Astrocyte of the hippocampus (primary cell): ENCODE measurements around the gene HDAC4.

Experiments
- DNase-seq: peaks from one replicate; pipeline ENCODE4 v3.0.0; 2011; ENCODE audit warnings: low read depth, low spot score

HDAC4 gene

GRCh38 chr2:239141021-239141760 is 259.6 kb downstream of the HDAC4 start:
- DNase-seq = no peak

- peak; percentile 6 for DNase-seq
Observed at GRCh38 chr2:239140346-239141020, 260.3 kb downstream of the HDAC4 start.

DNA sequence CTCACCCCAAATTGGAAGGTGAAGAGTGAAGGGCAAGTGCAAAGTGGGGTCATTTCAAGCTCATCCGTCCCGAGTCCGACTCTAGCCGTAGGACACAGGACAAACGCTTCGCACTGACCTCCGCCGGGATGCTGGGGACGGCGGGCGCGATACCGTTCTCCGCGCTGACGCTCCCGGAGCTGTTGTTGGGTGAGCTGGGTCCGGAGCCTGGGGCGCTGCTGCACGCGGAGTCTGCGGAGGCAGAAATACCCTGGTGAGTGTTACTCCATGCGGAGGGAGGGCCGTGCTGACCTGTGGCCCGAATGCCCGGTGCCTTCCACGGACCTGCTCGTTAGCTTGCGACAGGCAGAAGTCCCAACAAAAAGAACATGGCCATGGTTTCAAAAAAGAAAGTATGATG is 261.3 kb downstream of the HDAC4 start:
- DNase-seq = no peak

- DNase-seq = peak; percentile 49
Observed at GRCh38 chr2:239139101-239139500, 261.7 kb downstream of the HDAC4 start.

GRCh38 chr2:239138610-239139009 is 262.2 kb downstream of the HDAC4 start:
- no peak for DNase-seq

GRCh38 chr2:239137898-239138283 is 262.9 kb downstream of the HDAC4 start:
- DNase-seq = no peak

- DNase-seq = no peak
Observed at GRCh38 chr2:239137165-239137897, 263.5 kb downstream of the HDAC4 start.

- DNase-seq = no peak
Observed at GRCh38 chr2:239136762-239137161, 264.1 kb downstream of the HDAC4 start.

GRCh38 chr2:239136203-239136602 is 264.6 kb downstream of the HDAC4 start:
- DNase-seq = no peak

DNA sequence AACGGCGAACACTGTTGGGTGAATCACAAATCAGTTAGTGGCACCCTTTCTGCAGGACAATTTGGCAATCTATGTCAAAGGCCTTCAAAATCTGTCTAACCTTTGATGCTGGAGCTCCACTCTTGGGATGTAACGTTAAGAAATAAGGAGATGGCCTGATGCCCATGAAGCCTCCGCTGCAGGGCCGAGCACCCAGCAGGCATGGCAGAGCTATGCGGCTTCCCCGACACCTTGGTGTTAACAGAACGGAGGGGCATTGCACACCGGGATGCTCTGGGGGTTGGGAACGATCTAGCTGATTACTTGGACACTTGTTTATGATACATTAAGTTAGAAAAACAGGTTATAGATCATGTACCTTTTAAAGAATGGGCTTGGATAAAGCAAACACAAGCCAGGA is 265.3 kb downstream of the HDAC4 start:
- no peak for DNase-seq

DNA sequence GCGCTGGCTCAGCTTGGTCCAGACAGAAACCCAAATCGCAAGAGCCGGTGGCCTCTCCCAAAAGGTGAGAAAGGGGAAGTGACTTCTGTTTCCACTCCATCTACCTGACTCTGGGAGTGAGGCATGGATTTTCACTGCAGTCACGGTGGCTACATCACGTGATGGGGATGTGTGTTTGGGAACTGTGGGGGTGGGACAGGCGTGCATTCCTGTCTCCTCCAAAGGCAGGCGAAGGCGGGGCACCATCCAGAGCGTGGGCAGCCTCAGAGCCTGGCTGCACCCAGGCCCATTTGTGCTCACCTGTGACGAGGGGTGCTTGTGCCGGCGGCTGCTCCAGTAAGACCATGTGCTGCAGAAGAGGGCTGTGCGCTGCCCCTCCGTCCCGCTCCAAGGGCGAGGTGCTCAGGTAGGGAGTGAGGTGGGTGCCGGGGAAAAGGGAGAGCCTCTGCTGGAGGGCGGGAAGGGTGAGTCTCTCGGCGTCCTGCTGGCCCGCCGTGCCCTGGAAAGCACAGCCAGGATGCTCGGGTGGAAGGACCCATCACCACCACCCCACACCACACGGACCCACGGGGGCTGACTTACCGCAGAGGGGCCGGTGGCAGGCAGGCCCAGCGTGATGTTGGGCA is 266.8 kb downstream of the HDAC4 start:
- no peak for DNase-seq

GRCh38 chr2:239132786-239133185 is 268.0 kb downstream of the HDAC4 start:
- no peak for DNase-seq

DNA sequence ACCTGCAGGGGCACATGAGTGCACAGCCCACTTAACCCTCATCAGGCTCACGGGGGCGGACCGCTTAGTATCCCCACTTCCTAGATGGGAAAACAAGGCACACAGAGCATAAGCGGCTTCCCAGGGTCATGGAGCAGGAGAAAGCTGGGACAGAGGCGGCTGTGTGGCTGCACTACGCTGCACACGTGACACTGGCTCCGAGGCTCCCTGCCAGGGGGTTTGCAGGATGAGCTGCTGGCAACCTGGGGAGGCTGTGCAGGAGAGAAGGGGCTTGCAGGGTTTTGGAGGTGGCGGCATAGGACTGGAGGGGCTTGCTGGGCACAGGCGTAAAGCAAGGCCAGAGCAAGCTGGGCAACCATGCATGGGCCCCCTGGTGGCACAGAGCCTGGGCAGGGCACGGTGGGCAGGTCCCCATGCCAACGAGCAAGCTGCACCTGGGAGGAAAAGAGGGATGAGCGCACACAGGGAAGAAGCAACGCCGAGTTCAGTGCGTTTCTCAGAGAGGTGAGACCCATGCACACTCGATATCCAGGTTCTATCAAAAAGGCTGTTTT is 268.6 kb downstream of the HDAC4 start:
- DNase-seq = no peak

DNA sequence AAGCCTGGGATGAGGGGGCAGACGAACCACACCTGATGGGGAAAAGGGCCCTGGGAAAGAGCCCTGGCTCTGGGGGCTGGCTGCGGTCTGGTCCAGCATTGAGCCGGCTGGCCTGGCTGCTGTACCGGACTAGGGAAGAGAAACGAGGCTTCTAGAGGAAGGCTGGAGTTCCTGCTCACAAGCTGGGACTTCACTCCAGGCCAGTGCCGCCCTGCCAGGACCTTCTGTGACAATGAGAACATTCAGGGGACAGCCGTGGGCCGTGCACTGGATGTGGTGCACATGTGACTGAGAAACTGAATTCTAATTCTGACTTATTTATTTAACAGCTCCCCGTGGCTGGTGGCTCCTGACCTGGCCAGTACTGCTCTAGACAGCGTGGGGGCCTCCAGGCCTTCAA is 269.3 kb downstream of the HDAC4 start:
- DNase-seq = no peak

- DNase-seq = no peak
Observed at GRCh38 chr2:239130786-239131325, 270.0 kb downstream of the HDAC4 start.

DNA sequence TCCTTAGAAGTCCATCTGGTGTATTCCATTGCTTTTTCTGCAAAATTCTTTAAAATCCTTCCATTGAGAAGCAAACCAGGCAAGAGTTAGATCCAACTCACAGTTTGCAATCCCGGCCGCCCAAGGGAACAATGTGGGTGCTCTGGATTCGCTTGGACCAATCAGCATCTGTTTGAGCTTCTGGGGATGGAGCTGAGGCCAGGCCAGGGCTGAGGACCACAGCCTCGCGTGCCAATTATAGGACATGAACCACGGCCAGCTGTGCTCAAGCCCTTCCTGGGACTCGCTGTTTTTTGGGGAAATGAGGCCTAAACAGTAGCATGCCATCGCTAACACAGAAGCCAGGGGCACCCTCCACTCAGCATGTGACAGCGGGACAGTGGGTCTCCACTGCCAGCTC is 270.8 kb downstream of the HDAC4 start:
- no peak for DNase-seq

GRCh38 chr2:239129147-239129920 is 271.5 kb downstream of the HDAC4 start:
- no peak for DNase-seq

- no peak for DNase-seq
Observed at GRCh38 chr2:239128706-239129105, 272.1 kb downstream of the HDAC4 start.

DNA sequence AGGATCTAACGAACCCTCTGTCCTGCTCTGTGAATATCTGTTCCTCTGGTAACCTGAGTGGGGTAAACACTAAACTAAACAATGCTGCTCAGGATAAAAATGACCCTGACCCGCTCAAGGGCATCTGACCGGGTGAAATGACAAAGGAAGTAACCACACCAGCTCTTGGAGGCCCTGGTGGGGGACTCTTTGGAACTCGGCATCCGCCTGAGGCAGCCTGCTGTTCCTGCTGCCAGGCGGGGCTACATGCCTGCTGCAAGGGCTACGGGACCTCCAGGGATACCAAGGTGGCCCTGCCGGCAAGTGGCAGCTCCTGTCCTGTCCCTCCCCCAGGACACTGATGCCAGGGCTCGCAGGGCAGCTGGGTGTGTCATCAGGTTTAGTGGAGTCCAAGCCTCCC is 273.3 kb downstream of the HDAC4 start:
- DNase-seq = no peak

GRCh38 chr2:239125726-239126675 is 274.8 kb downstream of the HDAC4 start:
- DNase-seq = no peak
